Putamen (tissue), 1 donor: ENCODE results near the gene CRYGN.

Experiments used
- DNase-seq: peaks from one replicate; pipeline ENCODE4 v3.0.0-alpha.2; 2016; ENCODE audit warnings: low spot score

The CRYGN gene, protein sequence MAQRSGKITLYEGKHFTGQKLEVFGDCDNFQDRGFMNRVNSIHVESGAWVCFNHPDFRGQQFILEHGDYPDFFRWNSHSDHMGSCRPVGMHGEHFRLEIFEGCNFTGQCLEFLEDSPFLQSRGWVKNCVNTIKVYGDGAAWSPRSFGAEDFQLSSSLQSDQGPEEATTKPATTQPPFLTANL

GRCh38 chr7:151439855-151440798 is at the start of gene CRYGN:
TSS of gene CRYGN (minus strand) at chr7:151440141. CDS start at chr7:151439917, 224 bp downstream.
- no peak for DNase-seq

DNA sequence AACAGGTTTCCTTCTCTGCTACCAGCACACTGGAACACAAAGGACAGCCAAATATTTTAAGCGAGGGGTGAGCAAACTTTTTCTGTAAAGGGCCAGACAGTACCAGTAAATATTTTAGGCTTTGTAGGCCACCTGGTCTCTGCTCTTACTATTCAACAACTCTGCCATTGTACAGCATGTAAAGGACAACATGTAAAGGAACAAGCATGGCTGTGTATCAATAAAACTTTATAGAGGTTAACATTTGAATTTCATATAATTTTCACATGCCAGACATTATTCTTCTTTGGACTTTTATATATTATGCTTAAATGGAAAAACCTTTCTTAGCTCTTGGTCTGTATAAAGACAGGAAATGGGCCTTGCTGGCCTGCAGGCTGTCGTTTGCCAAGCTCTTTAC is 49.6 kb upstream of the CRYGN start:
- no peak for DNase-seq

- DNase-seq, result no peak
These were observed 48.2 kb upstream of the CRYGN start for GRCh38 chr7:151488096-151488495.

DNA sequence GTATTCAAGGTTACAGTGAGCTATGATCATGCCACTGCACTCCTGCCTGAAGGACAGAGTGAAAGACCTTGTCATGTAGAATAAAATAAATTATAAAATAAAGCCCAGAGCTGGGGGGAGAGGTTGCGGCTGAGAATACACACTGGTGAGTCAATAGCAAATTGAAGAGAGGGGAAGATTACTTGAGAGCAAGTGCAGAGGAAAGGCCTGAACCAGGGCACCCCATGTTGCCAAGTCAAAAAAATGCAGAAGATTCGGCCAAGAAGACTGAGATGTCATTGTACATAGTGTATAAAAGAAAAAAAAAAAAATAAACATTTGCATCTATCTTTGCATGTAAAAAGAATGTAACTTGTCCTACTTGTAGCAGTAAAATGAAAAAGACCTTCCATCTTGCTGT is 47.3 kb upstream of the CRYGN start:
- no peak for DNase-seq

DNA sequence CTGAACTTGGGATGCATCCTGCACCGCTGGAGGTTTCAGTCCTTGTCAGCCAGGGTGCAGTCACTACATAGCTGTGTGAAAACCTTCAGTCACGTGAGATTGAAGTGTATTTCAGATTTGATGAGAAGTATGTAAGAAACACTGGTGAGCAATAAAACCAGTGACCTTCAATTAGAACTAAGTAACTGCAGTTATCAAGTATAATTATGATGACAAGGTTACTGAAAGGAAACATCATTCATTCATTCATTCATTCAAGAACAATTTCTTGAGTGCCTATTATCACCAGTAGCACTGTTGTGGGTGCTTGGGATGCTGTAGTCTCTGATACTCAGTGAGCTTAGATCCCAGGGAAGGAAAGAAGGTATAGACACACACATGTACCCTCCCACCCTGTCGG is 46.1 kb upstream of the CRYGN start:
- DNase-seq, result no peak

GRCh38 chr7:151484971-151485707 is 45.2 kb upstream of the CRYGN start:
- DNase-seq, result no peak

DNA sequence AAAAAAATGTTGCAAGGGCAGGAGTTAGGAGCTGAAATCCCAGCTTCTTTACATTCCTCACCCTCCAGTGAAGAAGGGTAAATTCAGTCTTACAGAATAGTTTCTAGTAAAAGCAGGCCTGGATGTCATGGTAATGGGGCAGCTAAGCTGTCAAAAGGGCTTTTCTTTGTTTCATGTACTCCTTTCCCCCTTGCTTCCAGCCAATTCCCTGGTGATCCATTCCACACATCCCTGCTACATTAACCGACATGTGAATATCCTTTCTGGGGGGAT is 43.7 kb upstream of the CRYGN start:
- DNase-seq, result no peak

DNA sequence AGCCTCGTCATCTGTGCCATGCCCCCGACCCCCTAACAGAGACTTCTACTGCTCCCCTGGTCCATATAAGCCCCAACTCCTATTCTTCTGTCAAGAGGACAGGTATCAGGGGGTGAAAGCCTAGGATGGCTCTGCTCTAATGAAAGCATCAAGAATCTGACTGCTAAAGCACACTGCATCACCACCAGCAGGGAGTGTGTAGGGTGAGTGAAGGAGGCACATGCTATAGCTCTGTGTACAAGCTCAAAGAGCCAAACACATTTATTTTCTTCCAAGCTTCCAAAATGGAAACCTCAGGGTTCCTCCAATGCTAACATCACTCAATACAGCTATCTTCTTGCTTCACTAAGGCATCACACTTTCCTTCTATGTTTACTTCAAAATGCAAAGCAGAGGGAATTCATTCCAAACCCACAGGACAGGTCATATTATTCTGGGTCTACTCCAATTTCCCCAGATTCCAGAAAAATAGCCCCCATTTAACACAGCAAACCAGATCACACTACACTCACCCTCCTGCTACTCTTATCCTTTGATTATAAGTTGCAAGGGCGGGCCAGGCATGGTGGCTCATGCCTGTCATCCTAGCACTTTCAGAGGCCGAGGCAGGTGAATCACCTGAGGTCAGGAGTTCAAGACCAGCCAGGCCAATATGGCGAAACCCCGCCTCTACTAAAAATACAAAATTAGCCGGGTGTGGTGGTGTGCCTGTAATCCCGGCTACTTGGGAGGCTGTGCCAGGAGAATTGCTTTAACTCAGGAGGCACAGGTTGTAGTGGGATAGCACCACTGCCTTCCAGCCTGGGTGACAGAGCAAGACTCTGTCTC is 43.2 kb upstream of the CRYGN start:
- no peak for DNase-seq

- no peak for DNase-seq
These were observed 41.9 kb upstream of the CRYGN start for GRCh38 chr7:151481650-151482505.

- DNase-seq, result no peak
These were observed 37.9 kb upstream of the CRYGN start for GRCh38 chr7:151477867-151478266.

DNA sequence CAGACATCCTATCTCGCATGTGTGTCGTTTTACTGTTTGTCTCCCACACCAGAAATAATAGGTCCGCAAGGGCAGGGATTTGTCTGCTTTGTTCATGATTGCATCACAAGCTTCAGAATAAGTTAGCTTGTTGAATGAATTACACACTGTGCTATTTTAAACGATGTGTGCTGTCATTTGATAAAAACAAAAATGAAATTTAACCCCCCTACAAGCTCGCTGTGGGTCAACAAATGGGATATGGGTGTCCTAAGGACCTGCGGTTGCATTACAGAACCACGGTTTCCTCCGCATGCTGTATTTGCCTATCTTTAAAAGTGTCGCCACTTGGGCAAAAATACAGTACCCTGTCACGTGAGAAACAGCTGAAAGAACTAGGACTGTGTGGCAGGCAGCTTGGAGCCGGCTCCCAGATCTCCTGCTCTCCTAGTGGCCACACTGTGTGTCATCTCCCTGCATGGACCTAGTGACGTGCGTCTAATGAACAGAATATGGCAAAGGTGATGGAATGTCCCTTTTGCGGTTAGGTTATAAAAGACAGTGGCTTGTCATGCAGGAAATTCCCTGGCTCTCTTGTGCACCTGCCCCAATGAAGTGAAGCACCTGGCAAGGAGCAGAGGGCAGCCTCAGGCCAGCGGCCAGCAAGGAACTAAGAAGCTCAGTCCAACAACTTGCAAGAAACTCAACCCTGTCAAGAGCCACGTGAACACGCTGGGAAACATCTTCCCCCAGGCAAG is 32.9 kb upstream of the CRYGN start:
- DNase-seq, result no peak

- DNase-seq, result no peak
These were observed 30.8 kb upstream of the CRYGN start for GRCh38 chr7:151470711-151471110.

GRCh38 chr7:151469281-151469680 is 29.3 kb upstream of the CRYGN start:
- DNase-seq, result no peak

GRCh38 chr7:151468217-151469018 is 28.5 kb upstream of the CRYGN start:
- peak; percentile 23 for DNase-seq

- DNase-seq, result no peak
These were observed 25.2 kb upstream of the CRYGN start for GRCh38 chr7:151465169-151465568.

DNA sequence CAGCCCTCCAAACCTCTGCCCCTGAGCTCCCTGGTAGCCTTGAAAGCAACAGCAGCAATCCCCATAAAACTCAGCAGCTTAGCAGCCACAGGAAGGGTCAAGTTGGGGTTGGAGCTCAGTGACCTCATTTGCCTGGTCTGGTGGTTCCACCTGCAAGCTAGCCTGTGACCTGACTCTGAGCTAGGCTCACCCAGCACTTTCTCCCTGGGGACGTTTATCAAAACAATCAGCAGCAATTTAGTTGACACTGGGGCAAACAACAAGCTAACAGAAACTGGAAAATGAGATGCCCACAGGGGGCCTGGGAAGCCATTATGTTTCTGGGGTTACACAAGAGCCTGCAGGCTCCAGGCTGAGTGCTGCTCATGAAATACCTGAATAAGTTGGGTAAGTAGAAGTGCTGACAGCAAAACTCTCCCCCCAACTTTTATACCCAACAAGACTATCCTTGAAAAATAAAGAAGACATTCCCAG is 22.4 kb upstream of the CRYGN start:
- no peak for DNase-seq

- DNase-seq, result no peak
These were observed 21.9 kb upstream of the CRYGN start for GRCh38 chr7:151461942-151462230.

- DNase-seq, result no peak
These were observed 21.4 kb upstream of the CRYGN start for GRCh38 chr7:151461096-151461941.

DNA sequence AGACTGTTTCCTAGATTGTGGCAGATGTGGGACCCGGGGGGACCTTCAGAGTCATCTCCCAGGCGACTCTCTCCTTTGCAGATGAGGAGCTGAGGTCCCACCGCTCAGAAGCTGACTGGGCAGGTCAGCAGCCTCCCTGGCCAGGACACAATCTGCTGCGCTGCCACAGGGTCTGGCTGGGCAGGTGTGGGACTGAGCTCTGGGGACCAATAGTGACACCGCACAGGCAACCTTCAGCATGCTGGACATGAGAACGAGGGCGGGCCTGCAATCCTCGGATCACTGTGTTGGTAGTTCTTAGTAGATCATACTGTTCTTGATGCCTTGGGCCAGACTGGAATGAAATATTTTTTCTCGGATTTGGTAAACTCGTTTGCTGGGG is 20.5 kb upstream of the CRYGN start:
- no peak for DNase-seq
